Head of caudate nucleus (tissue), 42 donors: ENCODE results near the gene ZDHHC17.

Experiments used
- DNase-seq, 42 donors: peaks; one replicate each; pipeline versions ENCODE4 v3.0.0 to v3.0.0-alpha.2; 2020 to 2021; ENCODE audit warnings: mixed read lengths in 7 of 42
- intact Hi-C: fragments of 100-400 bp; cut with DNase I; formaldehyde crosslinking; loops from one replicate; pipeline ENCODE4 v1.15.0; 2022

ZDHHC17 gene

GRCh38 chr12:76891609-76892008 lies 127.7 kb downstream of the ZDHHC17 start:
- intact Hi-C loops = no loop called here

GRCh38 chr12:76895796-76896195 lies 131.9 kb downstream of the ZDHHC17 start:
- no peak for DNase-seq

More at GRCh38 chr12:76891609-76892008, 127.7 kb downstream of the ZDHHC17 start:
- DNase-seq = no peak

DNA sequence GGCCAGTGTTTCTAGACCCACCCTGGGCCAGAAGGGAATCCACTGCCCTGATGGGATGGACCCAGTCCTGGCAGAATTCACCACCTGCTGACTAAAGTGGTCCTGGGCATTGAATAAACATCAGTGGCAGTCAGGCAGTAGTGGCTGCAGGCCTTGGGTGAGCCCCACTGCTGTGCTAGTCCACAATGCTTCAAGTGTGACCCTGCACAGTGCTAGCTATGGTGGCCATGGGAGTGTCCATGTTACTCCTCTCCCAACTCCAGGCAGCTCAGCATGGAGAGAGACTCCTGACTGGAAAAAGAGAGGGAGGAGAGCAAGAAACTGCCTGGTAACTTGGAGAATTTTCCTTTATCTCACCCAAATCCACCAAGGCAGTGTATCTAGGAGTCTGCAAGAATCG lies 132.4 kb downstream of the ZDHHC17 start:
- DNase-seq = no peak
- intact Hi-C loops = no loop called here

More at GRCh38 chr12:76895796-76896195, 131.9 kb downstream of the ZDHHC17 start:
- intact Hi-C loops = no loop called here

DNA sequence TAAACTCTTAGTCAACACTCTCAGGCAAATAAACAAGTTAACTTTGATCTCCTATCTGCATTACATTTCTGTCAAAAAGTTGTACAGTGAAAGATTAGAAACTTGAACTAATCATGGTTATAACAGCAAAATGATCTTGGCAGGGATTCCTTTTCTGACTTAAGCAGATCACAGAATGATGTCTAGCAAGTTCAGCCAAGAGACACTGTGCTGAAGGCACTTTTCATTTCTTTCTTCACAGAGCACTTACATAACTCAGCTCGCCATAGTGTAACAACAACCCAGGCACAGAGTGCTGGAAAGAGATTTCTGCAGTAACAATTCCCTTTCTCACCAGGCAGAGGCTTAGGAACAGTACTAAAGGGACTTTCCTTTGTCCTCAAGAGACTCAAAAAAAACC lies 134.5 kb downstream of the ZDHHC17 start:
- DNase-seq = peak in 5 of 42 donors; percentile 8 to 44 (median 12)
- intact Hi-C loops = no loop called here

DNA sequence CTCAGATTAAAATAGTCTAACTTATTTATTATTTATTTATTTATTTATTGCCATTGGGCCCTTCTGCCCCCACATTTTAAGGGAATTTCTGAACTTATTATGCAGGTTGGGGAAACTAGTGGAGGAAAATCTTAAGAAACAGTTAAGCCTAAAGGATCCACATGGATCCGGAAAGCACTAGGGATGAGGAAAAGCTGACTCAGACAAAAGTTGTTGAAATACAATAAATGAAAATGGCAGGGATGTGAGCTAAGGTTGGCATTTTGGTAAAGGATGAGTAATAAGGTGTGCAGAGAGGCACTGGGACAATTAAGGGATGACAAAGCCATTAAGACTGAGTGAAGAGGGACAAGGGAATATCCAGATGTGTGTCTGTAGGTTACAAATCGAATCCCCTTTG lies 135.6 kb downstream of the ZDHHC17 start:
- intact Hi-C loops = no loop called here
- no peak for DNase-seq

GRCh38 chr12:76901628-76902380 lies 137.9 kb downstream of the ZDHHC17 start:
- intact Hi-C loops = no loop called here
- no peak for DNase-seq
